Activated B cell treated with CpG ODN at 0.5 μM for 24 hours (primary cell): ENCODE measurements around the gene LMNA. TPM values are rescaled to one million over a fixed set of nuclear protein-coding genes. Genes with fewer than 3 reads are reported as not detected.

ENCODE experiments used
- ATAC-seq: fragments of 200-7000 bp; cut with Tn5 transposase; one replicate; pipeline ENCODE4 v1.10.0; 2021; ENCODE audit warnings: low read depth, mild to moderate bottlenecking, moderate library complexity
- CTCF ChIA-PET: fragments of 350-600 bp; sonication (Branson Sonifier 250); formaldehyde crosslinking; loops from one replicate; lab custom pipeline; 2021; ENCODE audit warnings: antibody characterized with exemption; lab: Charles Lee
- POLR2A ChIA-PET: fragments of 350-600 bp; sonication (Branson Sonifier 250); formaldehyde crosslinking; loops from one replicate; lab custom pipeline; 2021; ENCODE audit warnings: antibody characterized with exemption; lab: Charles Lee
- DNase-seq: peaks from one replicate; pipeline ENCODE4 v3.0.0; 2022
- H3K27ac Mint-ChIP-seq: one replicate; pipeline ENCODE4 v1.8.0; 2020; ENCODE audit warnings: mixed read lengths
- H3K27me3 Mint-ChIP-seq: one replicate; pipeline ENCODE4 v1.8.0; 2021; ENCODE audit warnings: mixed read lengths
- H3K36me3 Mint-ChIP-seq: one replicate; pipeline ENCODE4 v1.8.0; 2021; ENCODE audit warnings: low read depth, mixed read lengths
- H3K4me1 Mint-ChIP-seq: one replicate; pipeline ENCODE4 v1.8.0; 2021; ENCODE audit warnings: mixed read lengths
- H3K4me3 Mint-ChIP-seq: one replicate; pipeline ENCODE4 v1.8.0; 2020; ENCODE audit warnings: mild to moderate bottlenecking, mixed read lengths
- H3K9me3 Mint-ChIP-seq: one replicate; pipeline ENCODE4 v1.8.0; 2020; ENCODE audit warnings: mixed read lengths
- intact Hi-C: fragments of 100-400 bp; cut with micrococcal nuclease; formaldehyde crosslinking; loops from one replicate; pipeline ENCODE4 v1.15.1; 2024
- total RNA-seq: library from RNA; stranded (reverse); gene quantifications from 2 replicates; pipeline ENCODE4 v1.2.3, GENCODE V29; 2022
- TF ChIP-seq, protein P1 (sequence below): fragments of 200-600 bp; IDR thresholded peaks from one replicate; pipeline ENCODE4 v1.8.0; 2022; ENCODE audit warnings: antibody characterized with exemption, mild to moderate bottlenecking

The LMNA gene
- total RNA-seq, 1 donor from 2014 or later: 47.5 TPM

DNA sequence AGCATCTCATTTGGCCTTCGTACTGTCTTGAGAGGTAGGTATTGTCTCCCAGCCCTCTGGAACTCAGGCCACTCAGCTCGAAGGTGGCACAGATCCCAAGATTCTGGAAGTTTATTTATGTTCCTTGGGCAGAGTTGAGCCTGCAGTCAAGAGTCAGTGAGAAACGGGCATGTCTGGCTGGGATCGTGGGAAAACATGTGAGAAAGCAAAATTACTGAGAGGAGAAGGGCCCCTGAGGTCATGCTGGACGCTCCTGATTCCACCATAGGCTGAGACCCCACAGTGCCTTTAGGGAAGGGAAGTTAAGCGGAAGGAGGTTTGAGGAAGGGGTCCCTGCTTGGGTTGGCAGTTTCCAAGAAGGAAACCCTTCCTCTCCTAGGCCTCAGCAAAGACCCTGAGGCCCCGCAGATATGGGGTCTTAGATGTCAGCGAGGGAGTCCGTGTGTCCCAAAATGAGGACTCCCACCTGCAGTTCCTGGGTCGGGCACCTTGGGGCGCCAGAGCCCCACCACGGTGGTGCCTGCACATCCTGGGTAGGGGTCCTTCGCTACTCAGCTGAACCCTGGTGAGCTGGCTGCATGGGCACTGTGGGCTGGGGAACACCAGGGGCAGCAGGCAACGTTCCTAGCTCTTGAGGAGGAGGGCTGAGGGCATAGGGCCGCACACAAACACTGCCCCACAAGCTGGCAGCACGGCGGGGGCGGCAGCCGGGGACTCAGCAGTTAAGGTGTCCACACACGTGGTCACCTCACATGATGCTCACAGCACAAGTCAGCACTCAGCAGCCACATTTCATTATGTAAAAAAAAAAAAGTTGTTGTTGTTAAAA, 26.6 kb downstream of the LMNA start:
- ChIA-PET POLR2A (interaction anchor here (0.7 kb wide), 1 partner anchor 80 kb away, joined by 3 read pairs; no protein-coding TSS in a partner anchor), CTCF (interaction anchor here (0.8 to 13.6 kb wide), 4 partner anchors 10 to 86 kb away, joined by 3 to 215 read pairs (median 3); no protein-coding TSS in a partner anchor)
- no peak for DNase-seq
- TF ChIP-seq, protein P1, sequence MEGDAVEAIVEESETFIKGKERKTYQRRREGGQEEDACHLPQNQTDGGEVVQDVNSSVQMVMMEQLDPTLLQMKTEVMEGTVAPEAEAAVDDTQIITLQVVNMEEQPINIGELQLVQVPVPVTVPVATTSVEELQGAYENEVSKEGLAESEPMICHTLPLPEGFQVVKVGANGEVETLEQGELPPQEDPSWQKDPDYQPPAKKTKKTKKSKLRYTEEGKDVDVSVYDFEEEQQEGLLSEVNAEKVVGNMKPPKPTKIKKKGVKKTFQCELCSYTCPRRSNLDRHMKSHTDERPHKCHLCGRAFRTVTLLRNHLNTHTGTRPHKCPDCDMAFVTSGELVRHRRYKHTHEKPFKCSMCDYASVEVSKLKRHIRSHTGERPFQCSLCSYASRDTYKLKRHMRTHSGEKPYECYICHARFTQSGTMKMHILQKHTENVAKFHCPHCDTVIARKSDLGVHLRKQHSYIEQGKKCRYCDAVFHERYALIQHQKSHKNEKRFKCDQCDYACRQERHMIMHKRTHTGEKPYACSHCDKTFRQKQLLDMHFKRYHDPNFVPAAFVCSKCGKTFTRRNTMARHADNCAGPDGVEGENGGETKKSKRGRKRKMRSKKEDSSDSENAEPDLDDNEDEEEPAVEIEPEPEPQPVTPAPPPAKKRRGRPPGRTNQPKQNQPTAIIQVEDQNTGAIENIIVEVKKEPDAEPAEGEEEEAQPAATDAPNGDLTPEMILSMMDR: no peak
- H3K4me3 Mint-ChIP-seq: no peak overlapping the region
- no peaks in the 10 kb centered on the region for H3K9me3 Mint-ChIP-seq
- no peak for ATAC-seq
- peak overlapping the region; percentile 13 for H3K27ac Mint-ChIP-seq
- intact Hi-C loops: loop anchor here (1.0 kb wide), 1 partner anchor 84 kb away; no protein-coding TSS in a partner anchor
- peaks cover 9% of the 10 kb centered on the region for H3K27me3 Mint-ChIP-seq
- peaks cover 10% of the 10 kb centered on the region for H3K36me3 Mint-ChIP-seq
- H3K4me1 Mint-ChIP-seq: peaks cover 3% of the 10 kb centered on the region

DNA sequence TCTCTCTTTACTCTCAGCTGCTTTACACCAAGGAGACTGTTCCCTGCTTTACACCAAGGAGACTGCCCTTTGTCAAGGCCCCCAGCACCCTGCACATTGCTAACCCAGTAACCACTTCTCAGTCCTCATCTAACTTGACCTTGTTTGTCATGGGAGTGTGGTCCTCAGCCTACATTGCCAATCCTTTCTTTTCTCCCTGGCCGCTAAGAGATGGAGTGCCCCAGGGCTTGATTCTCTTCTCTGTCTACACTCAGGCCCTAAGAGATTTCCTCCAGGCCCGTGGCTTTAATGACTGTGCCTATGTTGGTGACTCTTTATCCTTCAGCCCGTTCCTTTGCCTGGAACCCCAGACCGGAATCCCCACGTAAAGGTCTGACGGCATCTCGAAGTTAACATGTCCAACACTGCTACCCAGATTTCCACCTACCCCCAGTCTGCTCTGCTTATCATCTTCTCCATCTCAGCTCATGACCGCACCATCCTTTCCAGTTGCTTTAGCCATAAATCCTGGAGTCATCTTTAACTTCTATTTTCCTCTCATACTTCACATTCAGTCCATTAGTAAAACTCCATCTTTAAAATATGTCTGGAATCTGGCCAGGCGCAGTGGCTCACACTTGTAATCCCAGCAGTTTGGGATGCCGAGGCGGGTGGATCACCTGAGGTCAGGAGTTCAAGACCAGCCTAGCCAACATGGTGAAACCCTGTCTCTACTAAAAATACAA, 29.4 kb downstream of the LMNA start:
- DNase-seq: no peak
- no peak for ATAC-seq
- Mint-ChIP-seq H3K36me3 (no peaks in the 10 kb centered on the region), H3K4me1 (peaks cover 26% of the 10 kb centered on the region), H3K27me3 (peaks cover 7% of the 10 kb centered on the region), H3K9me3 (no peaks in the 10 kb centered on the region), H3K27ac (no peak overlapping the region), H3K4me3 (no peak overlapping the region)
- ChIA-PET CTCF (interaction anchor here (2.1 to 13.6 kb wide), 2 partner anchors 83 to 175 kb away, joined by 9 to 215 read pairs; no protein-coding TSS in a partner anchor), POLR2A (no interaction called here)
- TF ChIP-seq, protein P1: no peak
- intact Hi-C loops: no loop called here

DNA sequence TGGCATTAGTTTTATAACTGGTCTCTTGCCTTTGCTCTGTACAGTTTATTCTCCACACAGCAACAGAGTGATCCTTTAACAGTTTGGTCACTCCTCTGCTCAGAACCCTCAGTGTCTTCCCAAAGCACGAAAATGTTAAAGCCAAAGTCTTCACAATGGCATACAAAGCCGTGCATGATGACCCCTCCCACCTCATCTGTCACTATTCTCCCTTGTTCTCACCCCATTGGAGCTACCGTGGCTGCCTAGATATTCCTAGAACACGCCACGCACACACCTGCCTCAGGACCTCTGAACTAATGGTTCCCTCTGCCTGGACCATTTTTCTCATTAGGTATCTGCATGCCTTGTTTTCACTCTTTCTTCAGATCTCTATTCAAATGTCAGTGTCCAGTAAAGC, 30.2 kb downstream of the LMNA start:
- H3K4me1 Mint-ChIP-seq: peaks cover 34% of the 10 kb centered on the region
- ChIA-PET POLR2A (no interaction called here), CTCF (interaction anchor here (1.2 to 13.6 kb wide), 4 partner anchors 10 to 174 kb away, joined by 5 to 215 read pairs (median 12); partner anchors contain the start of gene SLC25A44)
- ATAC-seq: no peak
- intact Hi-C loops: no loop called here
- no peak for DNase-seq
- no peaks in the 10 kb centered on the region for H3K36me3 Mint-ChIP-seq
- TF ChIP-seq, protein P1: no peak
- no peaks in the 10 kb centered on the region for H3K9me3 Mint-ChIP-seq
- no peak overlapping the region for H3K4me3 Mint-ChIP-seq
- H3K27me3 Mint-ChIP-seq: peaks cover 6% of the 10 kb centered on the region
- H3K27ac Mint-ChIP-seq: no peak overlapping the region

DNA sequence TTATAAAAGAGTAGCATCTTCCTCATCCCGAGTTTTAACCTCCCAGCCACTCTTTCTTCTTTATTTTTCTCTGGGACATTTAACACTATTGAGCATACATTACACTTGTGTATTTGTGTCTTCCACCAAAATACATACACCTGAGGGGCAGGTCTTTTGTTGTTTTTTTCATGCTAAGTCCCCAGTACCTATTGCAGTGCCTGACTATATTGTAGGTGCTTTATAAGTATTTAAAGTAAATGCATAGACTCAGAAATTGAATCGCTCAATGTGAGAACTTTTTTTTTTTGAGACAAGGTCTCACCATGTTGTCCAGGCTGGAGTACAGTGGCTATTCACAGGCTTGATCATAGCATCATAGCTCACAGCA, 31.1 kb downstream of the LMNA start:
- H3K9me3 Mint-ChIP-seq: no peaks in the 10 kb centered on the region
- ChIA-PET CTCF (interaction anchor here (0.7 to 13.6 kb wide), 8 partner anchors 9 to 174 kb away, joined by 3 to 215 read pairs (median 4); partner anchors contain the start of genes PMF1 and SLC25A44), POLR2A (interaction anchor here (6.8 kb wide), 1 partner anchor 81 kb away, joined by 53 read pairs; no protein-coding TSS in a partner anchor)
- no peaks in the 10 kb centered on the region for H3K36me3 Mint-ChIP-seq
- H3K4me1 Mint-ChIP-seq: peaks cover 43% of the 10 kb centered on the region
- intact Hi-C loops: loop anchor here (1.0 kb wide), 3 partner anchors 48 to 174 kb away; no protein-coding TSS in a partner anchor
- DNase-seq (no peak), ATAC-seq (no peak)
- H3K27me3 Mint-ChIP-seq: peaks cover 6% of the 10 kb centered on the region
- H3K27ac Mint-ChIP-seq: no peak overlapping the region
- TF ChIP-seq, protein P1: no peak
- H3K4me3 Mint-ChIP-seq: no peak overlapping the region
